Activated naive CD8-positive, alpha-beta T cell treated with anti-CD3 and anti-CD28 coated beads, Interleukin-2, amount 10 ng/mL, durations not matched to agents 7 days and 5 days (primary cell): Measurements from ENCODE around the gene TBCEL. TPM values are rescaled to one million over a fixed set of nuclear protein-coding genes. Genes with fewer than 3 reads are reported as not detected.

ENCODE experiments used
- ATAC-seq: fragments of 150-1000 bp; cut with Tn5 transposase; one replicate; pipeline ENCODE4 v1.10.0; 2021; ENCODE audit warnings: low read depth, moderate library complexity
- POLR2A ChIA-PET: fragments of 350-600 bp; sonication (Branson Sonifier 250); formaldehyde crosslinking; loops from one replicate; lab custom pipeline; 2021; ENCODE audit warnings: antibody characterized with exemption; lab: Charles Lee
- DNase-seq: peaks from one replicate; pipeline ENCODE4 v3.0.0; 2021
- H3K27ac Mint-ChIP-seq: one replicate; pipeline ENCODE4 v1.8.0; 2022; ENCODE audit warnings: mild to moderate bottlenecking, mixed read lengths
- H3K27me3 Mint-ChIP-seq: one replicate; pipeline ENCODE4 v1.8.0; 2022; ENCODE audit warnings: mild to moderate bottlenecking, moderate library complexity, mixed read lengths
- H3K36me3 Mint-ChIP-seq: one replicate; pipeline ENCODE4 v1.8.0; 2021; ENCODE audit warnings: mild to moderate bottlenecking, mixed read lengths
- H3K4me1 Mint-ChIP-seq: one replicate; pipeline ENCODE4 v1.8.0; 2021; ENCODE audit warnings: mixed read lengths
- H3K4me3 Mint-ChIP-seq: one replicate; pipeline ENCODE4 v1.8.0; 2022; ENCODE audit warnings: mild to moderate bottlenecking, moderate library complexity, mixed read lengths
- H3K9me3 Mint-ChIP-seq: one replicate; pipeline ENCODE4 v1.8.0; 2021; ENCODE audit warnings: mixed read lengths
- total RNA-seq, 2 experiments: library from RNA; stranded (reverse); gene quantifications; one replicate each; pipeline ENCODE4 v1.2.3, GENCODE V29; 2021

Gene TBCEL, protein sequence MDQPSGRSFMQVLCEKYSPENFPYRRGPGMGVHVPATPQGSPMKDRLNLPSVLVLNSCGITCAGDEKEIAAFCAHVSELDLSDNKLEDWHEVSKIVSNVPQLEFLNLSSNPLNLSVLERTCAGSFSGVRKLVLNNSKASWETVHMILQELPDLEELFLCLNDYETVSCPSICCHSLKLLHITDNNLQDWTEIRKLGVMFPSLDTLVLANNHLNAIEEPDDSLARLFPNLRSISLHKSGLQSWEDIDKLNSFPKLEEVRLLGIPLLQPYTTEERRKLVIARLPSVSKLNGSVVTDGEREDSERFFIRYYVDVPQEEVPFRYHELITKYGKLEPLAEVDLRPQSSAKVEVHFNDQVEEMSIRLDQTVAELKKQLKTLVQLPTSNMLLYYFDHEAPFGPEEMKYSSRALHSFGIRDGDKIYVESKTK
- total RNA-seq: 10 to 100 TPM; 13.9 to 15.9 TPM

DNA sequence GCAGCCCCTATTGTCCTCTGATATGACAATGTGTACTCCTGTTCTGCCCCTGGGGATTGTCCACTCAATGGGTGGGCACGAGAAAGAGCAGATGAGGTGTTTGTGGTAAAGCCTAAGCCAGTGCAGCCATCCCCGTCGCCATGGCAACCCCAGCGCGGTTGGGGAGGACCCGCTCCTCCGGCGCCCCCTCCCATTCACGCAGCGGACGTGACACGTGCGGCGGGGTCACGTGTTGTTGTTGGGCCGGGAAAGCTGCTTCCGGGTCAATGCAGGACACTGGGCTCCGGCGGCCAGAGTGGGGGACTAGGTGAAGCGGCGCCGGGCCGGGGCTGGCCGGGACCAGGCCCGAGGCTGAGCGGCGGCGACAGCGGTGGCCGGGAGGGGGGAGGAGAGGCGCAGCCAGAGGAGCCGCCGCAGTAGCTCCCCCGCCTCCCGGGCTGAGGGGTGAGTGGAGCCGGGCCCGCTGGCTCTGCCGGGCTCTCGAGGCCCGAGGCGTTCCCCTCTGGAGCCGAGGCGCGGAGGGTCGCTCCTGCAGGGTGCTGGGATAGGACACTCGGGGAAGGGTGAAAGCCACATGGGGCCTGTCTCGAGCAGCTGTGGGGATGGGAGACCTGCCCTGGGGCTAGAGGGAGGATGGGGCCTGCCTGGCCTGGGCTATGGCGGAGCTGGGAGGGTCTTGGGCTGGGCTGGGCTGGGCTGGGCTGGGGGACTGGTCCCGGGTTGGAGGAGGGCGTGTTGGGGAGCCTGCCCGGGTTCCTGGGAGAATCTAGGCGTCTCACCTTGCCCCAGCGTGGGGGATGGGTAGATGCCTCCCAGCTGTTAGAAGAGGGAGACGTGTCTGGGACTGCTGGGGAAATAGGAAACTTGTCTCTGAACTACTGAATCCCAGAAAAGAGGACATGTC is at the start of gene TBCEL:
Gene TBCEL, plus strand, starts transcription at position 255 of the 904 bp plus-strand sequence. CDS start 21,589 bp downstream, outside the sequence.
- Mint-ChIP-seq H3K4me3 (peak within 1 kb of the TSS; percentile 82), H3K4me1 (peaks cover 20% of the 10 kb centered on the region), H3K27me3 (peaks cover 3% of the 10 kb centered on the region), H3K27ac (peak within 1 kb of the TSS; percentile 80), H3K36me3 (no peaks in the 10 kb centered on the region), H3K9me3 (no peaks in the 10 kb centered on the region)
- DNase-seq (peak; percentile 79), ATAC-seq (peak; percentile 81)
- POLR2A ChIA-PET: interaction anchor here (1.4 kb wide), 1 partner anchor 11 kb away, joined by 4 read pairs; no protein-coding TSS in a partner anchor

DNA sequence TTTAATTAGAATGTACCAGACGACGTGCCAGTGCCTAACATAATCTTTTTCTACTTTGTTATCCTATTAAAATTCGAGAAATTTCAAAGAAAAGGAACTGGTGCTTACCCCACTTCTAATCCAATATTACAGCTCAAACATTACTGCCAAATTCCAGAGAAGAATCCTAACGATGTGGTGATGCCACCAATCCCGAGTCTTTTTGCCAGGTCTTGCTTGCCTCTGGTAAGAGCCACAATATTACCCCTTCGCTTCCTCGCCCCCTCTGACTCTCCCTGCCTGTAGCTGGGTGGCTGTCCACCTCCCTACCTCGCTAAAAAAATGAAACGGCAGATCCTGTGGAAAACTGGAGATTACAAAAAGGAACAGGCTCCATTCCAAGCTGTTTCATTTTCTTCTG is 49.4 kb upstream of the TBCEL start:
- Mint-ChIP-seq H3K27ac (no peak overlapping the region), H3K9me3 (no peaks in the 10 kb centered on the region), H3K36me3 (no peaks in the 10 kb centered on the region), H3K4me1 (no peaks in the 10 kb centered on the region), H3K4me3 (no peak overlapping the region), H3K27me3 (peaks cover 20% of the 10 kb centered on the region)
- DNase-seq (no peak), ATAC-seq (no peak)
- POLR2A ChIA-PET: no interaction called here

DNA sequence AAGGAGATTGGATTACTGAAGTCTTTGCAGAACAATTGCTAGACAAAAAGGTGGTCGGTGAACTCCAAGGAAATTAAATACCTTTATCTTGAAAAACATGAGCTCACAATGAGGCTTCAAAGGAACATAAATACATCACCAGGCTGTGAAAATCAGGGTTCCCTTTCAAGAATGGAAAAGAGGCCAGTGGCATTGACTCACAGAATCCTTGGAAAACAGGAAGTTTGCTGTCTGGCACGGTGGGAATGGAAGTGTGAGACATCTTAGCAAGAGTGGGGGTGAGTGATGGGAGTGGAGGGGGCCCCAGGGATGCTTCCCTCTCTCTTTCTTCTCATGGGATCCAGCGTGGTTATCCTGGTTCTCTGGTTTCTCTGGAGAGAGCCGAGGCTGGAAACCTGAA is 48.9 kb upstream of the TBCEL start:
- Mint-ChIP-seq H3K9me3 (no peaks in the 10 kb centered on the region), H3K4me1 (no peaks in the 10 kb centered on the region), H3K4me3 (no peak overlapping the region), H3K27ac (no peak overlapping the region), H3K27me3 (peaks cover 21% of the 10 kb centered on the region), H3K36me3 (no peaks in the 10 kb centered on the region)
- no peak for DNase-seq
- POLR2A ChIA-PET: no interaction called here
- no peak for ATAC-seq

DNA sequence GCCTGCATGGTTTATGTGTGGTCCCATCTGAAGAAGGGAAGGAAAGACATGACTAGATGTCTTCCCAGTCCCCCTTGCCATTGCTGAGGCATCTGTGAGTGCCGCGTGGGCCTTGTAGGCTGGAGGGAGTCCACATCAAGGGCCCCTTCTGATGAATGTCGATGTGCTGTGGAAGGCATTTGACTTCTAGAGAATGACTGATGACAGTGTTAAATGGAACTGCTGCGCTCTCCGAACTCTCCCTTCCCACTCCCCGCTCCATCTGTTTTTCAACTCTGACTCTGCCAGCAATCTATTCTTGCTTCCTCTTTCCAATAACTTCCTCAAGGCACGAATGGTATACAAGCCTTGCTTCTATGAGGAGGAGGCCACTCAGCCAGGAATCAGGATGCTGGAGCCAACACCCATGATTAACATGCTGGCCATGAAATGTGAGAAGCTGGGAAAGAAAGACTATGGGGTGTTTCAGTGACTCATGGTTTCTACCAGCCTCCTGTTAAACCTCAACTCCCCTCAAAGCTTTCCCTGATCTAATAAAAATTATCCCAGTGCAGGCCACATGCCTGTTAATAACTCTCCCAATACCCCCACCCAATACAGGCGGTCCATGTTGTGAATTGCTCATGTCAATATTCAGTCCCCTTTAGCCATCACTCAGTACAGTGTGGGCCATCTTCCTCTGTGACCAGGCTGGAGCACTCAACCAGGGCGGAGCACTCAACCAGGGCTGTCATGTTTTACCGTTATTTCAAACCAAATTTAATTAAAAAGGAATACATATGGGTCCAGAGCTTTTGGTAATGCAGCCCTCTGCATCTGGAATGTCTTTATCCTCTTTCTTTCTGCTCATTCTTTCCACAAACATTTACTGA is 46.4 kb upstream of the TBCEL start:
- H3K36me3 Mint-ChIP-seq: no peaks in the 10 kb centered on the region
- ATAC-seq (no peak), DNase-seq (no peak)
- no peaks in the 10 kb centered on the region for H3K9me3 Mint-ChIP-seq
- no peak overlapping the region for H3K4me3 Mint-ChIP-seq
- peaks cover 24% of the 10 kb centered on the region for H3K27me3 Mint-ChIP-seq
- H3K27ac Mint-ChIP-seq: no peak overlapping the region
- POLR2A ChIA-PET: no interaction called here
- no peaks in the 10 kb centered on the region for H3K4me1 Mint-ChIP-seq

DNA sequence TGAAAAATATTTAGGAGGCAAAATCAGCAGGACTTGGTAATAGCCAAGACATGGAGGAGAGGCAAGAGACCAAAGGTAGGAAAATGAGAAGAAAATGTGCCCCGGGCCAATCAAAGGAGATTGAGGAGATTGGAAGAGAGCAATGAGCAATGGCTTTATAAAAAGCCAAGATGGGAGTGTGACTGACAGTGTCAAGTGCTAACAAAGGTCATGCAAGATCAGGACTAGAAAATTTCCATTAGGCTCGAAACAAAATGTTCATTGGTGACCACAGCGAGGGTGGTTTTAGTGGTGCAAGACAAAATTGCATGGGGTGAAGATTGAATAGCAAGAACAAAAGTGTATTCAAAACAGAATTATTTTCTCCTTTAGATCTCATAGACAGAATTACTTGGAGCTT is 45.2 kb upstream of the TBCEL start:
- ATAC-seq: no peak
- Mint-ChIP-seq H3K27ac (no peak overlapping the region), H3K36me3 (no peaks in the 10 kb centered on the region), H3K4me3 (no peak overlapping the region), H3K27me3 (peaks cover 35% of the 10 kb centered on the region), H3K9me3 (no peaks in the 10 kb centered on the region), H3K4me1 (no peaks in the 10 kb centered on the region)
- POLR2A ChIA-PET: no interaction called here
- no peak for DNase-seq

DNA sequence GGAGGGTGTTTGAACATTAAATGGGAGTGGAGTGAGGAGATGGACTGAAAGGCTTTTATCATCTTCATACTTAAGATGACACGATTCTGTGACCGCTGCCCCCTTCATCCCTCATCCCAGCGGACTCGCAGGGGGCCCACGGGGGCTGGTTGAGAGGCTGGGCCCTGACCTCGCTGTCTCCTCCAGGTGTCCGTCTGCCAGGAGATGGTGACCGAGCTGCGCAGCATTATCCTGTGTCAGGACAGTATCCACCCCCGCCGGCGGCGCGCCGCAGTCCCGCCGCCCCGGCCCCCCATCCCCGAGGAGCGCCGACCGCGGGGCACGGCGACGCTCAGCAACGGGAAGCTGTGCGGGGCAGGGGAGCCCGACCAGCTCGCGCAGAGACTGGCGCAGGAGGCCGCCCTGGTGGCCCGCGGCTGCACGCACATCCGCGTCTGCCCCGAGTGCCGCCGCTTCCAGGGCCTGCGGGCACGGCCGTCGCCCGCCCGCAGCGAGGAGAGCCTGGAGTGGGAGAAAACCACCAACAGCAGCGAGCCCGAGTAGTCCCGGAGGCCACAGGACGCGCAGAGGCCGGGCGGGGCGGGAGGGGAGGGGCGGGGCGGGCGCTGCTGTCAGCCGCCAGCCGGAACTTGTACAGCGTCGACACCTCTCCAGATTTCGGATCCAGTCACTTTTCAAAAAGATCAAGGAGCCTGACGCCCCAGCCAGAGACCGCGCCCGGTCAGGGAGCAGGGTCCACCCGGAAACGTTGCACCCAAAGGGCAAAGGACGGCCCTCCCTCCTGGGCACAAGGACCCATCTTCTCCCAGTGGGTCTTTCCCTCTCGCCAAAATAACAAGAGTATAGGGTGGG is 38.0 kb upstream of the TBCEL start:
- DNase-seq: peak; percentile 64
- H3K36me3 Mint-ChIP-seq: no peaks in the 10 kb centered on the region
- peaks cover 6% of the 10 kb centered on the region for H3K4me1 Mint-ChIP-seq
- no peak overlapping the region for H3K27ac Mint-ChIP-seq
- no peaks in the 10 kb centered on the region for H3K9me3 Mint-ChIP-seq
- ATAC-seq: peak; percentile 87
- POLR2A ChIA-PET: no interaction called here
- peaks cover 48% of the 10 kb centered on the region for H3K27me3 Mint-ChIP-seq
- H3K4me3 Mint-ChIP-seq: peak overlapping the region; percentile 52

DNA sequence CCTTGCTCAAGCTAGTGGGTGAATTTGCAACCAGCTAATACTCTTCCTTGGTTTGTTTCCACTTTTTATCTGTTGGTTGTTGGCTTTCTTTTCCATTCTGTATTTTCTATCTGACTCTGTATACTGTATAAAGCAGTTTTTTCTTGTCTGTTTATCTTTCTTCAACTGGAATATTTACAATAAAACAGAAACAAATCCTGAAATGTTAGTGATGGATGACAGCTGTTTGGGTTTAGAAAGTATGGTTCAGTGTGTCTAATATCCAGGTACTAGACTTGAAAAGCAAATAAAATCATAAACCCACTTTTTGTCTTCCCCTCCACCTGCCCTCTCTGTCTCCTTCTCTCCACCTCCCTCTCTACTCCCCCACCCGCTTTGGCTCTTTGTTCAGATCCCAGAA is 35.3 kb upstream of the TBCEL start:
- POLR2A ChIA-PET: no interaction called here
- Mint-ChIP-seq H3K27me3 (peaks cover 31% of the 10 kb centered on the region), H3K27ac (no peak overlapping the region), H3K4me3 (no peak overlapping the region), H3K36me3 (no peaks in the 10 kb centered on the region), H3K9me3 (no peaks in the 10 kb centered on the region), H3K4me1 (peaks cover 6% of the 10 kb centered on the region)
- no peak for ATAC-seq
- no peak for DNase-seq

DNA sequence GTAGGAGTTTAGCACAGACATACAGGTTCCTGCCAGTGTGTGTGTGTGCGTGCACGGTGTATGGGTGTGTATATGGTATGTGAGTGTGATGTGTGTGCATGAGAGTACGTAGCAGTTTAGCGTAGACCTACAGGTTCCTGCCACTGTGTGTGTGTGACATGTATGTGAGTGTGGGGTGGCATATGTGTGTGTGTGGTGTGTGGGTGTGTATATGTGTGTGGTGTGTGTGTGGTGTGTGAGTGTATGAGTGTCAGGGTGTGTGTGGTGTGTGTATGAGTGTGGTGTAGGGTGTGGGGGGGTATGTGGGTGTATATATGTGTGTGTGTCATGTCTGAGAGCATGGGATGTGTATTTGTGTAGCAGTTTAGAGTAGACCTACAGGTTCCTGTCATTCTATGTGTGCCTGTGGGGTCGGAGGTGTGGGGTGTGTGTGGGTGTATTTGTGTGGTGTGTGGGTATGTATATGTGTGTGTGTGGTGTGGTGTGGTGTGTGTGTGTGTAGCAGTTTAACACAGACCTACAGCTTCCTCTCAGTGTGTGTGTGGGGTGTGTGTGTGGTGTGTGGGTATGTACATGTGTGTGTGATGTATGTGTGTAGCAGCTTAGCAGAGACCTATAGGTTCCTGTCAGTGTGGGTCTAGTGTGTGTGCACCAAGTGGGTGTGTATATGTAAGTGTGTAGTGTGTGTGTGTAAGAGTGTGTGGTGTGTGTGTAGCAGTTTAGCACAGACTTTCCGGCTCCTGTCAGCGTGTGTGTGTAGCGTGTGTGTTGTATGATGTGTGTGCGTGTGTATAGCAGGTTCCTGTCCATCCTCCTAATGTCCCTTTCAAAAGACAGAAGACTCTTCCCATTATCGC is 31.8 kb upstream of the TBCEL start:
- ATAC-seq (no peak), DNase-seq (no peak)
- Mint-ChIP-seq H3K27ac (no peak overlapping the region), H3K9me3 (no peaks in the 10 kb centered on the region), H3K27me3 (peaks cover 14% of the 10 kb centered on the region), H3K36me3 (no peaks in the 10 kb centered on the region), H3K4me1 (peaks cover 5% of the 10 kb centered on the region), H3K4me3 (no peak overlapping the region)
- POLR2A ChIA-PET: no interaction called here

DNA sequence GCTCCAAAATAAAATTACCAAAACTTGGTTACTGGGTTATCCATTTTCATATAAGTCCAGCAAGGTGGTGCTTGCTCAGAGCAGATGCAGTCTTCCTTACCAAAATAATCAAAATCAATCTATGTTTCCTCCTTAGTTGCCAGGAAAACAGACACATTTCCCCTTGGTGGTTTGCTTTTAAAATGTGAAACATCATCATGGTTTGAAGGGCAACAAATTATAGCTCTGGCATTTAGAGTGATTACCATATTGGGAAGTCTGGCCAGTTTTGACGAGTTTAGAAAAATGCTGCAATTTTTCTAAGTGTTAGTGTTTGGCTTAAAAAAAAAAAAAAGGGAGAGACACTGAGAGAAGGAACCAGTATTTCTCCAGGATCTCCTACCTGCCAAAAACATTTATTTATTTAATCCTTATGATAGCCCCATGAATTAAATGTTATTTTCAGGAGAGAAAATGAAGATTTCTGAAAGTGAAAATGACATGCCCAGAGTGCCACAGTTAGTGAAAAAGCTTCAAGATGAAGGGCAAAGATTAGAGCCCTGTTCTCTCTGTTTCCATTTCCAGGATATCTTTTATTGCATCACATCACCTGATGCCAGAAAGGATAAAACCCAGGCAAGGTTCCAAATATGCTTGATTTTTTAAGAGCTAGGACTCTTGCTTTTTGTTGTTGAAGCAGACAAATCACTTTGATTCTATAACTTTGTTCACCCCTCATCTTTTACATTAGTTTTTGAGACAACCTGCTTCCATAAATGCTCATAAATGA is 29.6 kb upstream of the TBCEL start:
- Mint-ChIP-seq H3K4me1 (peaks cover 5% of the 10 kb centered on the region), H3K4me3 (no peak overlapping the region), H3K27me3 (peaks cover 12% of the 10 kb centered on the region), H3K36me3 (no peaks in the 10 kb centered on the region), H3K27ac (no peak overlapping the region), H3K9me3 (no peaks in the 10 kb centered on the region)
- DNase-seq: no peak
- POLR2A ChIA-PET: no interaction called here
- ATAC-seq: no peak

DNA sequence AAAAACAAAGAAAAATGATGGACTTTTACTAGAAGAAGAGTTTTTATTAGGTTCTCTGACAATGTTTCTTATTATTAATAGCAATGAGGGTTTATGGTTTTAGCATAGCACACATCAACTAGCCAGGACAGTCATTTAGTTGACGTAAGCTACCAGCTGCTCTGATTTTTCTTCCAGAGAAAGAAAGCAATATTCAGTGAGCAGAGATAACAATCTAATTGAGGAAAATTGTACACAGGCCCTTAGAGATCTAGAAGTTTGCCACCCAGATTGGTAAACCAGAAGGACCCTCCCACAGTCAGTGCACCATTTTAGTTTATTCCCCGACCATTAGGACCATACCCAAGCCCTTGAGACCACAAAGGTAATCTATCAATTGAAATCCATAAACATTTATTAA is 28.7 kb upstream of the TBCEL start:
- POLR2A ChIA-PET: no interaction called here
- Mint-ChIP-seq H3K4me3 (no peak overlapping the region), H3K27ac (no peak overlapping the region), H3K9me3 (no peaks in the 10 kb centered on the region), H3K4me1 (peaks cover 5% of the 10 kb centered on the region), H3K36me3 (no peaks in the 10 kb centered on the region), H3K27me3 (peaks cover 11% of the 10 kb centered on the region)
- DNase-seq (no peak), ATAC-seq (no peak)

DNA sequence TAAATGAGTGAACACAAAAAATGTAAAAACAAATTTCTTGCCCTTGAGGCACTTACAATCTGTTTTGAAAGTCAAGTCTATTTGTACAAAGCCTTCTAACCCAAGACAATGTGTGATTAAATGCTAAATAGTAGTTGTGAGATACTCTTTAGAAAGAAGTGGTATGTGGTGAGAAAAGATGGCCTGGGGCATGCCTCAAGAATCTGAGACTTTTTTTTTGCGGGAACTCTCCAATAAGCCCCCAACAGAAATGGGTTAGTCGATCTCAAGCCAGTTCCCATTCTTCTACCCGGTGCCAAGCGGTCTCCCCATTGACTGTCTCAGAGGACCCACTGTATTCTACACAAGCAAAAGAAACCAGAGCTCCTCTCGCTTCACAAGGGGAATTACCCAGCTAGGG is 26.9 kb upstream of the TBCEL start:
- H3K36me3 Mint-ChIP-seq: no peaks in the 10 kb centered on the region
- no peak overlapping the region for H3K4me3 Mint-ChIP-seq
- DNase-seq (no peak), ATAC-seq (no peak)
- no peak overlapping the region for H3K27ac Mint-ChIP-seq
- POLR2A ChIA-PET: no interaction called here
- peaks cover 14% of the 10 kb centered on the region for H3K27me3 Mint-ChIP-seq
- H3K9me3 Mint-ChIP-seq: no peaks in the 10 kb centered on the region
- peaks cover 5% of the 10 kb centered on the region for H3K4me1 Mint-ChIP-seq
